Karpas-422 (cell line): ENCODE data around the gene CTBP1. TPM values are rescaled to one million over a fixed set of nuclear protein-coding genes. Genes with fewer than 3 reads are reported as not detected.

Experiments
- DNase-seq: peaks from one replicate; pipeline ENCODE4 v3.0.0-alpha.2; 2015
- H2AFZ ChIP-seq: fragments of 200-600 bp; sonication (generic); 2 replicates; pipeline ENCODE4 v1.6.1; 2014; ENCODE audit warnings: antibody characterized with exemption, low read length, mixed read lengths
- H3K27ac ChIP-seq: fragments of 200-600 bp; sonication (generic); 2 replicates; pipeline ENCODE4 v1.5.1; 2014; ENCODE audit warnings: mild to moderate bottlenecking, low read length, moderate library complexity
- H3K27me3 ChIP-seq: fragments of 200-600 bp; sonication (generic); 2 replicates; pipeline ENCODE4 v1.6.1; 2014; ENCODE audit warnings: low read length, mixed read lengths
- H3K36me3 ChIP-seq: fragments of 200-600 bp; sonication (generic); 2 replicates; pipeline ENCODE4 v1.6.1; 2014; ENCODE audit warnings: low read length, mixed read lengths; ENCODE audit not compliant: insufficient read depth
- H3K4me1 ChIP-seq: fragments of 200-600 bp; sonication (generic); 2 replicates; pipeline ENCODE4 v1.6.1; 2014; ENCODE audit warnings: mild to moderate bottlenecking, low read length, mixed read lengths
- H3K4me2 ChIP-seq: fragments of 200-600 bp; sonication (generic); 2 replicates; pipeline ENCODE4 v1.6.1; 2014; ENCODE audit warnings: low read length, low read depth, mild to moderate bottlenecking; ENCODE audit not compliant: poor library complexity, severe bottlenecking
- H3K4me3 ChIP-seq: fragments of 200-600 bp; sonication (generic); 2 replicates; pipeline ENCODE4 v1.5.1; 2014; ENCODE audit warnings: mild to moderate bottlenecking, antibody characterized with exemption, low read length, mixed read lengths
- H3K79me2 ChIP-seq: fragments of 200-600 bp; sonication (generic); 2 replicates; pipeline ENCODE4 v1.6.1; 2014; ENCODE audit warnings: mild to moderate bottlenecking, low read length, mixed read lengths
- H3K9ac ChIP-seq: fragments of 200-600 bp; sonication (generic); 2 replicates; pipeline ENCODE4 v1.6.0; 2014; ENCODE audit warnings: low read length
- H3K9me2 ChIP-seq: fragments of 200-600 bp; sonication (generic), shearing (Covaris generic); replicated peaks from 2 replicates; pipeline ENCODE4 v1.6.0; 2014; ENCODE audit warnings: mild to moderate bottlenecking, low read length, moderate library complexity; ENCODE audit not compliant: insufficient read depth
- H3K9me3 ChIP-seq: fragments of 300-700, 200-600 bp; sonication (generic); 2 replicates; pipeline ENCODE4 v1.6.1; 2014; ENCODE audit warnings: low read length, mixed read lengths
- H4K20me1 ChIP-seq: fragments of 200-600 bp; sonication (generic); 2 replicates; pipeline ENCODE4 v1.6.1; 2014; ENCODE audit warnings: mild to moderate bottlenecking, antibody characterized with exemption, low read length, low read depth; ENCODE audit not compliant: insufficient read depth
- total RNA-seq: library from RNA; depleted of rRNA; stranded (reverse); fragments of >200 nt; shearing (Covaris generic); gene quantifications from 2 replicates; pipeline ENCODE4 v1.2.3, GENCODE V29; 2014; ENCODE audit warnings: low replicate concordance

Gene CTBP1
- total RNA-seq, 1 experiment from 2014 or later = 86.9 TPM

- DNase-seq = no peak
- Histone ChIP-seq H3K9ac (no peak overlapping the region), H3K4me3 (no peak overlapping the region)
Measured at GRCh38 chr4:1183985-1184773, 64.8 kb downstream of the CTBP1 start.

GRCh38 chr4:1182313-1182712, 66.6 kb downstream of the CTBP1 start:
- Histone ChIP-seq H3K4me3 (no peak overlapping the region), H3K9me2 (no peaks in the 10 kb centered on the region), H3K4me1 (peaks cover 5% of the 10 kb centered on the region)

More at GRCh38 chr4:1183985-1184773, 64.8 kb downstream of the CTBP1 start:
- no peaks in the 10 kb centered on the region for H4K20me1 ChIP-seq
- H3K27me3 ChIP-seq = no peaks in the 10 kb centered on the region
- no peaks in the 10 kb centered on the region for H3K79me2 ChIP-seq
- H2AFZ ChIP-seq = no peak overlapping the region
- H3K4me2 ChIP-seq = no peak overlapping the region
- H3K4me1 ChIP-seq = peaks cover 5% of the 10 kb centered on the region
- no peaks in the 10 kb centered on the region for H3K9me2 ChIP-seq
- H3K36me3 ChIP-seq = 0 out of 2 replicates have a peak, but pooled peaks cover 3% of the 10 kb centered on the region
- peaks cover 26% of the 10 kb centered on the region for H3K9me3 ChIP-seq
- no peak overlapping the region for H3K27ac ChIP-seq

GRCh38 chr4:1180663-1181062, 68.3 kb downstream of the CTBP1 start:
- Histone ChIP-seq H3K9me2 (no peaks in the 10 kb centered on the region), H3K27me3 (no peaks in the 10 kb centered on the region), H3K4me1 (no peaks in the 10 kb centered on the region), H3K9ac (no peak overlapping the region), H2AFZ (no peak overlapping the region), H3K4me2 (no peak overlapping the region), H3K4me3 (no peak overlapping the region), H4K20me1 (no peaks in the 10 kb centered on the region), H3K36me3 (0 out of 2 replicates have a peak, but pooled peaks cover 3% of the 10 kb centered on the region), H3K9me3 (peaks cover 26% of the 10 kb centered on the region), H3K27ac (no peak overlapping the region), H3K79me2 (no peaks in the 10 kb centered on the region)
- DNase-seq = no peak

More at GRCh38 chr4:1182313-1182712, 66.6 kb downstream of the CTBP1 start:
- no peak overlapping the region for H2AFZ ChIP-seq
- DNase-seq = no peak
- no peak overlapping the region for H3K27ac ChIP-seq
- H4K20me1 ChIP-seq = no peaks in the 10 kb centered on the region
- peaks cover 26% of the 10 kb centered on the region for H3K9me3 ChIP-seq
- no peak overlapping the region for H3K4me2 ChIP-seq
- H3K79me2 ChIP-seq = no peaks in the 10 kb centered on the region
- 0 out of 2 replicates have a peak, but pooled peaks cover 3% of the 10 kb centered on the region for H3K36me3 ChIP-seq
- H3K27me3 ChIP-seq = no peaks in the 10 kb centered on the region
- no peak overlapping the region for H3K9ac ChIP-seq

GRCh38 chr4:1179976-1180375, 69.0 kb downstream of the CTBP1 start:
- no peak overlapping the region for H3K4me3 ChIP-seq
- no peaks in the 10 kb centered on the region for H3K4me1 ChIP-seq
- H3K27ac ChIP-seq = no peak overlapping the region
- H3K9me2 ChIP-seq = no peaks in the 10 kb centered on the region
- no peaks in the 10 kb centered on the region for H3K27me3 ChIP-seq
- H4K20me1 ChIP-seq = no peaks in the 10 kb centered on the region
- H3K9ac ChIP-seq = no peak overlapping the region
- H3K36me3 ChIP-seq = 0 out of 2 replicates have a peak, but pooled peaks cover 3% of the 10 kb centered on the region
- peaks cover 26% of the 10 kb centered on the region for H3K9me3 ChIP-seq
- no peak overlapping the region for H2AFZ ChIP-seq
- H3K79me2 ChIP-seq = no peaks in the 10 kb centered on the region
- no peak for DNase-seq
- no peak overlapping the region for H3K4me2 ChIP-seq

GRCh38 chr4:1179089-1179441, 69.9 kb downstream of the CTBP1 start:
- Histone ChIP-seq H3K79me2 (no peaks in the 10 kb centered on the region), H4K20me1 (no peaks in the 10 kb centered on the region), H3K4me3 (no peak overlapping the region), H3K36me3 (0 out of 2 replicates have a peak, but pooled peaks cover 3% of the 10 kb centered on the region), H3K9me2 (no peaks in the 10 kb centered on the region), H3K4me1 (no peaks in the 10 kb centered on the region), H3K27me3 (no peaks in the 10 kb centered on the region), H3K9me3 (peaks cover 26% of the 10 kb centered on the region), H3K27ac (no peak overlapping the region), H3K9ac (no peak overlapping the region), H3K4me2 (no peak overlapping the region), H2AFZ (no peak overlapping the region)
- DNase-seq = no peak

GRCh38 chr4:1178300-1179088, 70.4 kb downstream of the CTBP1 start:
- H3K9ac ChIP-seq = no peak overlapping the region
- no peak overlapping the region for H3K4me2 ChIP-seq

GRCh38 chr4:1177274-1178141, 71.4 kb downstream of the CTBP1 start:
- DNase-seq = no peak
- H3K36me3 ChIP-seq = 0 out of 2 replicates have a peak, but pooled peaks cover 3% of the 10 kb centered on the region
- H4K20me1 ChIP-seq = no peaks in the 10 kb centered on the region
- no peak overlapping the region for H3K27ac ChIP-seq
- H3K27me3 ChIP-seq = no peaks in the 10 kb centered on the region
- H3K4me3 ChIP-seq = no peak overlapping the region
- H2AFZ ChIP-seq = no peak overlapping the region
- no peak overlapping the region for H3K9ac ChIP-seq
- no peaks in the 10 kb centered on the region for H3K79me2 ChIP-seq
- no peak overlapping the region for H3K4me2 ChIP-seq
- no peaks in the 10 kb centered on the region for H3K9me2 ChIP-seq
- H3K4me1 ChIP-seq = no peaks in the 10 kb centered on the region
- H3K9me3 ChIP-seq = peaks cover 26% of the 10 kb centered on the region

More at GRCh38 chr4:1178300-1179088, 70.4 kb downstream of the CTBP1 start:
- H3K27me3 ChIP-seq = no peaks in the 10 kb centered on the region
- no peaks in the 10 kb centered on the region for H3K4me1 ChIP-seq
- no peak overlapping the region for H3K27ac ChIP-seq
- no peak overlapping the region for H3K4me3 ChIP-seq
- peaks cover 26% of the 10 kb centered on the region for H3K9me3 ChIP-seq
- 0 out of 2 replicates have a peak, but pooled peaks cover 3% of the 10 kb centered on the region for H3K36me3 ChIP-seq
- DNase-seq = no peak
- no peak overlapping the region for H2AFZ ChIP-seq
- no peaks in the 10 kb centered on the region for H4K20me1 ChIP-seq
- H3K9me2 ChIP-seq = no peaks in the 10 kb centered on the region
- no peaks in the 10 kb centered on the region for H3K79me2 ChIP-seq
